Activated T-helper 17 cell treated with anti-CD3 and anti-CD28 coated beads, Interleukin-2, amount 50 U/mL, for 72 hours (primary cell): Measurements from ENCODE around the gene FYN. TPM values are rescaled to one million over a fixed set of nuclear protein-coding genes. Genes with fewer than 3 reads are reported as not detected.
A peak's percentile ranks its signal among the peaks of the same experiment; 100 is the strongest.

Source experiments
- ATAC-seq: fragments of 150-1000 bp; cut with Tn5 transposase; replicated peaks from 2 replicates; pipeline ENCODE4 v1.10.0; 2021; ENCODE audit warnings: mild to moderate bottlenecking, moderate library complexity
- H3K27ac Mint-ChIP-seq: one replicate; pipeline ENCODE4 v1.8.0; 2022; ENCODE audit warnings: mixed read lengths
- H3K27me3 Mint-ChIP-seq: one replicate; pipeline ENCODE4 v1.8.0; 2022; ENCODE audit warnings: mixed read lengths
- H3K36me3 Mint-ChIP-seq: one replicate; pipeline ENCODE4 v1.8.0; 2022; ENCODE audit warnings: low read depth, mild to moderate bottlenecking, mixed read lengths
- H3K4me1 Mint-ChIP-seq: one replicate; pipeline ENCODE4 v1.8.0; 2022; ENCODE audit warnings: mixed read lengths
- H3K4me3 Mint-ChIP-seq: one replicate; pipeline ENCODE4 v1.8.0; 2022; ENCODE audit warnings: mild to moderate bottlenecking, mixed read lengths
- H3K9me3 Mint-ChIP-seq: one replicate; pipeline ENCODE4 v1.8.0; 2022; ENCODE audit warnings: mixed read lengths
- total RNA-seq, 2 donors: library from RNA; stranded (reverse); gene quantifications; one replicate each; pipeline ENCODE4 v1.2.3, GENCODE V29; 2022

FYN gene
- total RNA-seq, 2 donors from 2014 or later: 139 to 326 TPM

DNA sequence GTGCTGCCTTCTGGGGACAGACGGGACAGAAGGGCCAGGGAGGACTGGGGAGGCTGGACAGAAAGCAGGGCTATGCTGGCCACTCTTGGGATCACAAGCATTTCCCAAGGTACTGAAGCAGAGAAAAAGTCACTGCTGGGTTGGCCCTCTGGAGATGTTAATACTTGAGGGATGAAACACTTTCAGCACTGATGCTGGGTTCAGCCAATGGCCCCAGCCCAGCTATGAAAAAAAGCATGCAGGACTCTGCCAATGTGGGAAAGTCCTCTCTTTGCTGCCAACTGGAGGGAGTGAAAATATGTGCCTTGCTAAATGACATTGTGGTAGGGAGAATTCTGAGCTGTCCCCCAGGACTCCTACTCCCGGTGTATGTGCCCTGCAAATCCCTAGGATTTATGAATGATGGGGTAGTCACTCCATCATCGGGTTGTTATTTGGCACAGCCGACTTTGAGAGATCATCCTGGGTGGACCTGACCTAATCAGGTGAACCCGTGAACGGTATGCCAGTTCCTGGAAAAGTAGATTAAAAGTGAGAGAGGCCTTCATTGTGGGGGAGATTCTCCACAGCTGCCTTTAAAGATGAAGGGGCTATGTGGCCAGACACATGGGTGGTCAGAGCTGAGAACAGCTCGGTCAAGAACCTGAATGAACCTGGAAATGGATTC, 147.7 kb downstream of the FYN start:
- peaks cover 60% of the 10 kb centered on the region for H3K4me1 Mint-ChIP-seq
- no peak for ATAC-seq
- H3K4me3 Mint-ChIP-seq: peak overlapping the region; percentile 62
- peak overlapping the region; percentile 73 for H3K27ac Mint-ChIP-seq
- no peaks in the 10 kb centered on the region for H3K9me3 Mint-ChIP-seq
- peaks cover 95% of the 10 kb centered on the region for H3K36me3 Mint-ChIP-seq
- H3K27me3 Mint-ChIP-seq: no peaks in the 10 kb centered on the region

GRCh38 chr6:111724505-111724904, 148.7 kb downstream of the FYN start:
- Mint-ChIP-seq H3K36me3 (peaks cover 95% of the 10 kb centered on the region), H3K9me3 (no peaks in the 10 kb centered on the region), H3K27me3 (no peaks in the 10 kb centered on the region), H3K4me3 (peak overlapping the region; percentile 62), H3K4me1 (peaks cover 60% of the 10 kb centered on the region), H3K27ac (peak overlapping the region; percentile 73)
- ATAC-seq: peak; percentile 66

DNA sequence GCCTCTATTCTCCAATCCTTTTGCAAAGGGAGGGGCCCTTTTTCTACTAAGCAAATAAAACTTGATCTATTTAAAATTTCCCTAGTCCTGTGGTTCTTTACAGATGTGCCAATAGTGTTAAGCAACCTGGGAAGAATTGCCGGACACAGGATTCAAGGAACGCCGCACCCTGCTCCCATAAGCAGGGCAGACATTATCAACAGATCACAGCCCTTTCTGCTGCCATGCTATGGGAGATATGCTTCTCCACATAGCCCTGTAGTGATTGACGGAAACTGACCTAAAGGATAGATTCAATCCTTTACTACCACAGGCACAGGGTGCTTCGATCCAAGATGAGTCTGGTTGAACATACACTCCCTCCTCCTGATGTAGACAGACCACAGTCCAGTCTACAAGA, 149.2 kb downstream of the FYN start:
- H3K4me3 Mint-ChIP-seq: peak overlapping the region; percentile 62
- no peaks in the 10 kb centered on the region for H3K27me3 Mint-ChIP-seq
- H3K36me3 Mint-ChIP-seq: peaks cover 95% of the 10 kb centered on the region
- no peaks in the 10 kb centered on the region for H3K9me3 Mint-ChIP-seq
- peak; percentile 11 for ATAC-seq
- peaks cover 62% of the 10 kb centered on the region for H3K4me1 Mint-ChIP-seq
- H3K27ac Mint-ChIP-seq: peak overlapping the region; percentile 73

GRCh38 chr6:111723412-111723970, 149.8 kb downstream of the FYN start:
- peak; percentile 11 for ATAC-seq
- H3K27me3 Mint-ChIP-seq: no peaks in the 10 kb centered on the region
- no peak overlapping the region for H3K4me3 Mint-ChIP-seq
- H3K27ac Mint-ChIP-seq: no peak overlapping the region
- peaks cover 95% of the 10 kb centered on the region for H3K36me3 Mint-ChIP-seq
- no peaks in the 10 kb centered on the region for H3K9me3 Mint-ChIP-seq
- peaks cover 61% of the 10 kb centered on the region for H3K4me1 Mint-ChIP-seq

DNA sequence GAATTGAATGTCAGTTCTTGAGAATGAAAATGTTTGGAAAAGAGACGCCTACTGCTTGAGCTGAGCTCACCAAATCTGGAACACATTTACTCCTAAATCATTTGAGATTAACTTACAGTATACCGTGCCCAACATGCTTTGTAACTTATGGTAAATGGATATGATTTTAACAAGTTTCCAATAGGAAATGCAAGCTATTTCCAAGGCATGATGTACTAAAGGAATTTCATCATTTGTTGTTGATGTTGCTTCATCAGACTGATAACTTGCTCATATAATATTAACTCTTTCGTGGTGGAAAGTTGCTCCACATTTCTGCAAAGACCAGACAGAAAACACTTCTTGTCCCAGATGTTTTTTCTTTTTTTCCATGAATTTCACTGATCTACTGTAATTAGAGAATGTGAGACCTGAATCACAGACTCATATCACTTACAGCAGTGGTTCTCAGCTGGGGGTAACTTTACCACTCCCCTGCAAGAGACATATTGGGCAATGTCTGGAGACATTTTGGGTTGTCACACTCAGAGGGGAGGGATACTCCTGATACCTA, 151.0 kb downstream of the FYN start:
- no peak overlapping the region for H3K4me3 Mint-ChIP-seq
- ATAC-seq: no peak
- H3K9me3 Mint-ChIP-seq: no peaks in the 10 kb centered on the region
- no peaks in the 10 kb centered on the region for H3K27me3 Mint-ChIP-seq
- peaks cover 95% of the 10 kb centered on the region for H3K36me3 Mint-ChIP-seq
- H3K4me1 Mint-ChIP-seq: peaks cover 56% of the 10 kb centered on the region
- H3K27ac Mint-ChIP-seq: peak overlapping the region; percentile 72

GRCh38 chr6:111721753-111722154, 151.5 kb downstream of the FYN start:
- H3K36me3 Mint-ChIP-seq: peaks cover 95% of the 10 kb centered on the region
- H3K4me3 Mint-ChIP-seq: no peak overlapping the region
- H3K27me3 Mint-ChIP-seq: no peaks in the 10 kb centered on the region
- H3K9me3 Mint-ChIP-seq: no peaks in the 10 kb centered on the region
- peak overlapping the region; percentile 72 for H3K27ac Mint-ChIP-seq
- peak; percentile 43 for ATAC-seq
- H3K4me1 Mint-ChIP-seq: peaks cover 51% of the 10 kb centered on the region

DNA sequence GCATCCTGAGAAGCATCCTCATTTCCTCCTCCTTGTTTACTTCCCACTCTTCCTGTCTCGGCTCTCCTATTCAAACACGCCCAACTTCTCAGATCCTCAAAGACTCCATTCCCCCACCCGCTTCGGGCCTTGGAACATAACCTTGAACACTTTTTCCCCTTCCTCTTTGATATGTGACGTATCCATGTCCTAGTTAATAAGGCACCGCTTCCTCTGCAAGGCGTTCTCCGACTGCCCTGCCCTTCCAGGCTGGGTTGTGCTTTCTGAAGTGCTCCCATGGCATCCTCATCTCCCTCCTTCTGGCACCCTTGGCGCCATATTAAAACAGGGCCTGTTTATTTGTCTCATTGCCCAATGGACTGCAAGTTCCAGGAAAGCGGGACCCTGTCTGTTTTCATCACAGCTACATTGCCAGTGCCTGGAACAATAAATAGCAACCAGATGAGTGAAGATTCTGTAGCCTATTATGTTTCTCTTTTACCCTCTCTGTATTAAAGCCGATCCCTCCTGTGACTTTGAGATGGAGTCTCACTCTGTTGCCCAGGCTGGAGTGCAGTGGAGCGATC, 152.2 kb downstream of the FYN start:
- H3K27ac Mint-ChIP-seq: peak overlapping the region; percentile 72
- H3K4me3 Mint-ChIP-seq: no peak overlapping the region
- H3K27me3 Mint-ChIP-seq: no peaks in the 10 kb centered on the region
- no peak for ATAC-seq
- peaks cover 43% of the 10 kb centered on the region for H3K4me1 Mint-ChIP-seq
- H3K9me3 Mint-ChIP-seq: no peaks in the 10 kb centered on the region
- peaks cover 95% of the 10 kb centered on the region for H3K36me3 Mint-ChIP-seq

DNA sequence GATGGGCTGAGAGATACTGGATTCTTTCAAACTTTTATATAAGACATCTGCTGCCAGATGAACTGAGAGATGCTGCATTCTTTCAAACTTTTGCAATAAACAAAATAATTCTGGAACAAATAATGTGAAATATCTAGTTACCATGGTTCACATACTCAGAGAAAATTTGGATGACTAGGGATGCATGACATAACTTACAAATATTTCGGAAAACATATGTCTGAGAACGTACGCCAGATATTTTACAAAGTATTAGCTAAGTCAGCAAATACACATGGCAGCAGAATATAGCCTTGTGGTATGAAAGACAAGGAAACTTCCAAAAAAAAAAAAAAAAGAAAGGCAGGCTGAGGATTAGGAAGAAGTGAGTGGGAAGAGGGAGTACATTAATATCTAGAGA, 154.3 kb downstream of the FYN start:
- Mint-ChIP-seq H3K4me3 (no peak overlapping the region), H3K36me3 (peaks cover 95% of the 10 kb centered on the region), H3K9me3 (no peaks in the 10 kb centered on the region), H3K27me3 (no peaks in the 10 kb centered on the region), H3K27ac (peak overlapping the region; percentile 80), H3K4me1 (peaks cover 34% of the 10 kb centered on the region)
- ATAC-seq: no peak

DNA sequence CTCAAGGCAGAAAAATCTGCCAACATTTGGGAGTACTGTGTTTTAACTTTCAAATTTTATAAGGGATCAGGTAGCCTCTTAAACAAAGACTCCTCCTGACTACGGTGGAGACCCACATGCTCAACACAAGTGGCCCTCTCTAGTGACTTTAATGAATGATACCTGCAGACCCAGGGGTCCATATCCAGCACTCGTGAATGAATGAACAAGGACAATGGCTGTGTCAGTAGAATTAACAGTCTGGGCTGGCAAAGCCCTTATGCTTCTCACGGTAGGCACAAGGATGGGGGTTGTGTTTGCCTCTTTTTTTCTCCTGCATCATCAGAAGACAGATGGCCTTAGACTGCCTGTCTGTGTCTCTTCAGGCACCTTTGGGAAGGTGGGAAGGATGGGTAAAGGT, 154.9 kb downstream of the FYN start:
- H3K4me1 Mint-ChIP-seq: peaks cover 34% of the 10 kb centered on the region
- no peak overlapping the region for H3K4me3 Mint-ChIP-seq
- H3K27ac Mint-ChIP-seq: peak overlapping the region; percentile 80
- peaks cover 97% of the 10 kb centered on the region for H3K36me3 Mint-ChIP-seq
- no peaks in the 10 kb centered on the region for H3K9me3 Mint-ChIP-seq
- ATAC-seq: no peak
- no peaks in the 10 kb centered on the region for H3K27me3 Mint-ChIP-seq

- peak overlapping the region; percentile 80 for H3K27ac Mint-ChIP-seq
- H3K36me3 Mint-ChIP-seq: peaks cover 100% of the 10 kb centered on the region
- H3K27me3 Mint-ChIP-seq: no peaks in the 10 kb centered on the region
- H3K4me3 Mint-ChIP-seq: no peak overlapping the region
- ATAC-seq: no peak
- peaks cover 40% of the 10 kb centered on the region for H3K4me1 Mint-ChIP-seq
- H3K9me3 Mint-ChIP-seq: no peaks in the 10 kb centered on the region
These were observed 155.6 kb downstream of the FYN start for GRCh38 chr6:111717621-111718020.

- peak overlapping the region; percentile 84 for H3K27ac Mint-ChIP-seq
- no peaks in the 10 kb centered on the region for H3K9me3 Mint-ChIP-seq
- peak overlapping the region; percentile 60 for H3K4me3 Mint-ChIP-seq
- H3K36me3 Mint-ChIP-seq: peaks cover 100% of the 10 kb centered on the region
- no peaks in the 10 kb centered on the region for H3K27me3 Mint-ChIP-seq
- H3K4me1 Mint-ChIP-seq: peaks cover 48% of the 10 kb centered on the region
- no peak for ATAC-seq
These were observed 156.9 kb downstream of the FYN start for GRCh38 chr6:111716325-111716724.

DNA sequence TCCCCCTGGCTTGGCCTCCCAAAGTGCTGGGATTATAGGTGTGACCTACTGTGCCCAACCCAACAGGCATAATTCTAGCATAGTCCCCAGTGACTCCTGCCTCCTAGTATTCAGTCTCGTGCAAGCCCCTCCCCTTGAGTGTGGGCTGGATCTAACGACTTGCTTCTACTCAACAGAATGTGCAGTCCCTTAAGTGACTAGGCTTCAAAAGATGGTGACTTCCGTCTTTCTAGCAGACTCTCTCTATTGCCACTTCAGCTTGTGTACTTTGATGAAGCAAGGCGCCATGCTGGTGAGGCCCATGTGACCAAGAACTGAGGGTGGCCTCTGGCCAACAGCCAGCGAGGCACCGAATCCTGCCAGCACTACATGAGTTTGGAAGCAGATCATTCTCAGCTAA, 157.9 kb downstream of the FYN start:
- H3K4me1 Mint-ChIP-seq: peaks cover 42% of the 10 kb centered on the region
- H3K36me3 Mint-ChIP-seq: peaks cover 100% of the 10 kb centered on the region
- ATAC-seq: peak; percentile 63
- peak overlapping the region; percentile 60 for H3K4me3 Mint-ChIP-seq
- peak overlapping the region; percentile 84 for H3K27ac Mint-ChIP-seq
- no peaks in the 10 kb centered on the region for H3K9me3 Mint-ChIP-seq
- no peaks in the 10 kb centered on the region for H3K27me3 Mint-ChIP-seq

DNA sequence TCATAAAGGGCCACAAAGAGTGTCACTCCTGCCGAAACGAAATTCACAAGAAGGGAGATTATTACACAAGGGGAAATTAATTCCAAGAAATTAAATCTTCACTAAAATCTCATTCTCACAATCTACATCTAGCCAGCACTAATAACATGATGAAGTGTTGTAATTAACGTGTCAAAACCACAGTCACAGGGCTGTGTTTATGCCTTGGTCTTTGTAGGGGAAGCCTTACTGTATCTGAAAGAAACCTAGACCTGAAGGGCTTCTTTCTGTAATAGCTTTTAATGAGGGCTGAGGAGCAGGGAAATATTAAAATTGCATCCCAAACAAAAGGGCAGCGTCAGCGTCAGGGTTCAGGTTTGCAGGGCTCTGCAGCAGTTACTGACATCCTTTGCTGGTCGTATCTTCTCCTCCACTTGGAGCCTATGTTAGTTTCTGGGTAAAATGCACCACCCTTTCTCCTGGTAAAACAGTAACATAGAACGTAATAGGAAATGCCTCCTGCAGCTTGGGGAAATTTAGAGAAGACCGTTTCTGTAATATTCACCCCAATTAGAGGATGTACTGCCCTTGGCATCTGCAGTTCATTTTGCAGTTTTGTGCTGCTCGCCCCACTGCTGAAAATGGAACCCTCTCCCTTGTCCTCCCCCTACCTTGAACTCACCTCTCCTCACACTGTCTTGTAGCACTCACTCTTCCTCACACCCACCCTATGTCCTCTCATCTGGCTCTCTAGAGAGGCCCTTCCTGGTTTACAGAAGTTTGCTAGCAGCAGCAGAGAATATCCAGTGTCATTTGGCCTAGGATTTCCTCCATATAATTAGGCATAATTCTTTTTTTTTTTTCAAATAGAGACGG, 158.6 kb downstream of the FYN start:
- Mint-ChIP-seq H3K27ac (peak overlapping the region; percentile 84), H3K36me3 (peaks cover 100% of the 10 kb centered on the region), H3K9me3 (no peaks in the 10 kb centered on the region), H3K27me3 (no peaks in the 10 kb centered on the region), H3K4me3 (peak overlapping the region; percentile 60), H3K4me1 (peaks cover 36% of the 10 kb centered on the region)
- peak; percentile 23 for ATAC-seq

- H3K4me1 Mint-ChIP-seq: peaks cover 32% of the 10 kb centered on the region
These were observed 159.4 kb downstream of the FYN start for GRCh38 chr6:111713811-111714210.

More at GRCh38 chr6:111713811-111714210, 159.4 kb downstream of the FYN start:
- no peak for ATAC-seq
- H3K4me3 Mint-ChIP-seq: no peak overlapping the region
- H3K9me3 Mint-ChIP-seq: no peaks in the 10 kb centered on the region
- H3K27me3 Mint-ChIP-seq: no peaks in the 10 kb centered on the region
- H3K27ac Mint-ChIP-seq: peak overlapping the region; percentile 84
- peaks cover 100% of the 10 kb centered on the region for H3K36me3 Mint-ChIP-seq
